Activated B cell treated with CpG ODN at 0.5 μM for 24 hours (primary cell): Measurements from ENCODE around the gene SARDH. TPM values are rescaled to one million over a fixed set of nuclear protein-coding genes. Genes with fewer than 3 reads are reported as not detected.

Experiments
- ATAC-seq: fragments of 200-7000 bp; cut with Tn5 transposase; one replicate; pipeline ENCODE4 v1.10.0; 2021; ENCODE audit warnings: low read depth, mild to moderate bottlenecking, moderate library complexity
- CTCF ChIA-PET: fragments of 350-600 bp; sonication (Branson Sonifier 250); formaldehyde crosslinking; loops from one replicate; lab custom pipeline; 2021; ENCODE audit warnings: antibody characterized with exemption; lab: Charles Lee
- POLR2A ChIA-PET: fragments of 350-600 bp; sonication (Branson Sonifier 250); formaldehyde crosslinking; loops from one replicate; lab custom pipeline; 2021; ENCODE audit warnings: antibody characterized with exemption; lab: Charles Lee
- DNase-seq: peaks from one replicate; pipeline ENCODE4 v3.0.0; 2022
- H3K27ac Mint-ChIP-seq: one replicate; pipeline ENCODE4 v1.8.0; 2020; ENCODE audit warnings: mixed read lengths
- H3K27me3 Mint-ChIP-seq: one replicate; pipeline ENCODE4 v1.8.0; 2021; ENCODE audit warnings: mixed read lengths
- H3K36me3 Mint-ChIP-seq: one replicate; pipeline ENCODE4 v1.8.0; 2021; ENCODE audit warnings: low read depth, mixed read lengths
- H3K4me1 Mint-ChIP-seq: one replicate; pipeline ENCODE4 v1.8.0; 2021; ENCODE audit warnings: mixed read lengths
- H3K4me3 Mint-ChIP-seq: one replicate; pipeline ENCODE4 v1.8.0; 2020; ENCODE audit warnings: mild to moderate bottlenecking, mixed read lengths
- H3K9me3 Mint-ChIP-seq: one replicate; pipeline ENCODE4 v1.8.0; 2020; ENCODE audit warnings: mixed read lengths
- CTCF ChIP-seq: fragments of 200-600 bp; IDR thresholded peaks from one replicate; pipeline ENCODE4 v1.8.0; 2022; ENCODE audit warnings: antibody characterized with exemption, mild to moderate bottlenecking
- intact Hi-C: fragments of 100-400 bp; cut with micrococcal nuclease; formaldehyde crosslinking; loops from one replicate; pipeline ENCODE4 v1.15.1; 2024
- total RNA-seq: library from RNA; stranded (reverse); gene quantifications from 2 replicates; pipeline ENCODE4 v1.2.3, GENCODE V29; 2022

Gene SARDH
- total RNA-seq, 1 donor from 2014 or later: not detected

- no peak for ATAC-seq
- Mint-ChIP-seq H3K27ac (no peak overlapping the region), H3K4me3 (no peak overlapping the region), H3K9me3 (no peaks in the 10 kb centered on the region), H3K36me3 (no peaks in the 10 kb centered on the region), H3K4me1 (peaks cover 34% of the 10 kb centered on the region), H3K27me3 (peaks cover 5% of the 10 kb centered on the region)
- TF ChIP-seq CTCF: no peak
- intact Hi-C loops: loop anchor here (2.0 kb wide), 1 partner anchor 25 kb away; no protein-coding TSS in a partner anchor
- POLR2A ChIA-PET: no interaction called here
- CTCF ChIA-PET: interaction anchor here (2.0 kb wide), 1 partner anchor 9 kb away, joined by 6 read pairs; no protein-coding TSS in a partner anchor
- no peak for DNase-seq
Observed at GRCh38 chr9:133733796-133734533, 4.2 kb downstream of the SARDH start.

GRCh38 chr9:133733421-133733795 lies 4.7 kb downstream of the SARDH start:
- Mint-ChIP-seq H3K27me3 (peaks cover 8% of the 10 kb centered on the region), H3K36me3 (no peaks in the 10 kb centered on the region), H3K27ac (no peak overlapping the region), H3K9me3 (no peaks in the 10 kb centered on the region), H3K4me1 (peaks cover 32% of the 10 kb centered on the region), H3K4me3 (no peak overlapping the region)
- TF ChIP-seq CTCF: no peak
- intact Hi-C loops: no loop called here
- CTCF ChIA-PET: interaction anchor here (2.0 kb wide), 1 partner anchor 9 kb away, joined by 6 read pairs; no protein-coding TSS in a partner anchor
- ATAC-seq (no peak), DNase-seq (no peak)
- POLR2A ChIA-PET: no interaction called here

- Mint-ChIP-seq H3K4me1 (peaks cover 30% of the 10 kb centered on the region), H3K27me3 (peaks cover 9% of the 10 kb centered on the region), H3K9me3 (no peaks in the 10 kb centered on the region), H3K27ac (no peak overlapping the region), H3K4me3 (no peak overlapping the region), H3K36me3 (no peaks in the 10 kb centered on the region)
- DNase-seq (no peak), ATAC-seq (no peak)
- CTCF ChIA-PET: interaction anchor here (2.0 kb wide), 1 partner anchor 10 kb away, joined by 6 read pairs; no protein-coding TSS in a partner anchor
- no peak for TF ChIP-seq CTCF
- POLR2A ChIA-PET: no interaction called here
- intact Hi-C loops: no loop called here
Observed at GRCh38 chr9:133732639-133733408, 5.3 kb downstream of the SARDH start.

- ATAC-seq (no peak), DNase-seq (no peak)
- Mint-ChIP-seq H3K4me1 (peaks cover 27% of the 10 kb centered on the region), H3K36me3 (no peaks in the 10 kb centered on the region), H3K27ac (no peak overlapping the region), H3K27me3 (peaks cover 9% of the 10 kb centered on the region), H3K9me3 (no peaks in the 10 kb centered on the region), H3K4me3 (no peak overlapping the region)
- ChIA-PET CTCF (no interaction called here), POLR2A (no interaction called here)
- TF ChIP-seq CTCF: no peak
- intact Hi-C loops: no loop called here
Observed at GRCh38 chr9:133731876-133732638, 6.1 kb downstream of the SARDH start.
